ENCODE results near the gene DLEU7.

Gene DLEU7

DNA sequence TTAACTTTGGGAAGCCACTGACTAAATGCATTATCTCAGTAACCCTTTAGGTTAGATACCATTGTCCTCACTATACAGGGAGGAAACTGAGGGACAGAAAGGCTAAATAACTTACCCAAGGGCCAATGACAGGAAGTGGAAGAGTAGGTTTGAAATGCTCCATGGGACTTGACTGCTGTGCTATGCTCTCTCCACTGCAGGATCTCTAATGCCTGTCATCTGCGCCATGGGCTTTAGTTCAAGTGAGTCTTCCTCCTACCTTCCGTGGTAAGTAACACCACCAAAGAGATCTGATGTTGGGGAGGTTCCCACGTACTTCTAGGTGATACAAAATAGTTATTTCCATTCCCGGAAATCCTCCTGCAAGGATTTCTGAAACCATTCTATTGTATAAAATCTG is 3.7 kb downstream of the DLEU7 start:
- no peak overlapping the region for H3K4me3 ChIP-seq (replicated peaks; ENCODE audit: low read depth, low read length)
- DNase-seq (ENCODE audit: low read depth): no peak
- TF ChIP-seq, protein P1, sequence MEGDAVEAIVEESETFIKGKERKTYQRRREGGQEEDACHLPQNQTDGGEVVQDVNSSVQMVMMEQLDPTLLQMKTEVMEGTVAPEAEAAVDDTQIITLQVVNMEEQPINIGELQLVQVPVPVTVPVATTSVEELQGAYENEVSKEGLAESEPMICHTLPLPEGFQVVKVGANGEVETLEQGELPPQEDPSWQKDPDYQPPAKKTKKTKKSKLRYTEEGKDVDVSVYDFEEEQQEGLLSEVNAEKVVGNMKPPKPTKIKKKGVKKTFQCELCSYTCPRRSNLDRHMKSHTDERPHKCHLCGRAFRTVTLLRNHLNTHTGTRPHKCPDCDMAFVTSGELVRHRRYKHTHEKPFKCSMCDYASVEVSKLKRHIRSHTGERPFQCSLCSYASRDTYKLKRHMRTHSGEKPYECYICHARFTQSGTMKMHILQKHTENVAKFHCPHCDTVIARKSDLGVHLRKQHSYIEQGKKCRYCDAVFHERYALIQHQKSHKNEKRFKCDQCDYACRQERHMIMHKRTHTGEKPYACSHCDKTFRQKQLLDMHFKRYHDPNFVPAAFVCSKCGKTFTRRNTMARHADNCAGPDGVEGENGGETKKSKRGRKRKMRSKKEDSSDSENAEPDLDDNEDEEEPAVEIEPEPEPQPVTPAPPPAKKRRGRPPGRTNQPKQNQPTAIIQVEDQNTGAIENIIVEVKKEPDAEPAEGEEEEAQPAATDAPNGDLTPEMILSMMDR (IDR thresholded peaks at IDR 0.05; ENCODE audit: low read length, missing control alignments): no peak

DNA sequence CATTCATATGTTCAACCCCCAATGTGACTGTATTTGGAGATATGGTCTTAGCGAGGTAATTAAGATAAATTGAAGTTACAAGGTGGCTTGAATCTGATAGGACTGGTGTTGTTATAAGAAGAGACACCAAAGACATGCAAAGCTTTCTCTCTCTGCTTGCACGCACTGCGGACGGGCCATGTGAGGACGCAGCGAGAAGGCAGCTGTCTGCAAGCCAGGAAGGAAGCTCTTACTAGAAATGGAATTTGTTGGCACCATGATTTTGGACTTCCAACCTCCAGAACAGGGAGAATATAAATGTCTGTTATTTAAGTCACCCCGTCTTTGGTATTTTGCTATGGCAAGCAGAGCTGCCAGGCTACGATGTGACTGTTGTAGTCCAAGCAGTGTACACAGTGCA is 4.8 kb downstream of the DLEU7 start:
- no peak for DNase-seq (ENCODE audit: low read depth)
- H3K4me3 ChIP-seq (replicated peaks; ENCODE audit: low read depth, low read length): no peak overlapping the region
- TF ChIP-seq, protein P1 (IDR thresholded peaks at IDR 0.05; ENCODE audit: low read length, missing control alignments): no peak

DNA sequence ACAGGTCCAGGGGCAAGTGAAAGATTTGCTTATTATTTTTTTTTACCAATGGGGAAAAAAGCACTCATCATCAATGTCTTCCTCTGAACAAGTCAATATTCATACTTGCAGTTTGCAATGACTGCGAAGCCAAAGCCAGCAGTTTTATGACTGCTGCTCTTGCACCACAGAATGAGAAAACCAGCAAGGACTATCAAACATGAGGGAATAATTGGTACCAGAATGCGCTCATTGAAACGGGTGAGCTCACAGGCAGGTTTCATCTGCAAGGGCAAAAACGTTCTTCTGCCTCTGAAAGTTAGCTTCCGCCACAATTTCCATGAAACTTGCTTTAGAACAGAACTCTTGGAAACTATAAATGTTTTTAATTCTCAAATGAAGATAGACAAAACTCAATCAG is 5.5 kb downstream of the DLEU7 start:
- DNase-seq (ENCODE audit: low read depth): no peak
- H3K4me3 ChIP-seq (replicated peaks; ENCODE audit: low read depth, low read length): no peak overlapping the region
- TF ChIP-seq, protein P1 (IDR thresholded peaks at IDR 0.05; ENCODE audit: low read length, missing control alignments): no peak

DNA sequence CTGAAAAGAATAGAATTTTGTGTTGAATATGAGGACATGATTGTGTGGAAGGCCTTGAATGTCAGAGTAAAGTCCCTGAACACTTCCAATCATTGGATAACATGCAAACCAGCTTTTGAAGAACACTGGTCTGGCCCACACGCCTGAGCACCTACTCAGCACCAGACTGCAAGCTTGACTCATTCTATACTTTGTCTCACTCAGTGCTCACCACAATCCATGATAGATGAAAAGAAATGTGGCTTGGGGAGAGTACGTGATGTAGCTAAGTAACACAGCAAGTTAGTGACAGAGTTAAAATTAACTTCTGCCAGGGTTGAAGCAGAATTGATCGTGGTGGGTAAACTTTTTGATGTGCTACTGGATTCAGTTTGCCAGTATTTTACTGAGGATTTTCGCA is 12.0 kb downstream of the DLEU7 start:
- TF ChIP-seq, protein P1 (IDR thresholded peaks at IDR 0.05; ENCODE audit: low read length, missing control alignments): no peak
- no peak for DNase-seq (ENCODE audit: low read depth)
- H3K4me3 ChIP-seq (replicated peaks; ENCODE audit: low read depth, low read length): no peak overlapping the region

DNA sequence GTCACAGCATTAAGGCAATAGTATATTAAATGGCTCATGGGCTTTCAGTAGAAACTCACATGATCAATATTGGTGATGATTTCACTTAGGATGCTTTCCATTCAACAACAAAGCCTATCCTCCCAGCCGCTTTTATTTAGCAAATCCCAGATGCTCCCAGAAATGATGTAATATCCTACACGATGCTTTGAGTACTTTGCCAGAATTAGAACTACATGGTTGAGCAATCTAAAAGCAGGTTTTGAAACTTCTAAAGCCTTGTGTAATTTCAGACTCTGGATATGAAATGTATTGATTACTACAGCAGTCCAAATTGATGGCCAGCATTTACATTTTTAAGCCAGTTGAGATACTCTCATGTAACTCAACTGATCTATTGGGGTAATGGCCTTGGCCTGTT is 13.6 kb downstream of the DLEU7 start:
- no peak overlapping the region for H3K4me3 ChIP-seq (replicated peaks; ENCODE audit: low read depth, low read length)
- TF ChIP-seq, protein P1 (IDR thresholded peaks at IDR 0.05; ENCODE audit: low read length, missing control alignments): no peak
- DNase-seq (ENCODE audit: low read depth): peak; percentile 65

DNA sequence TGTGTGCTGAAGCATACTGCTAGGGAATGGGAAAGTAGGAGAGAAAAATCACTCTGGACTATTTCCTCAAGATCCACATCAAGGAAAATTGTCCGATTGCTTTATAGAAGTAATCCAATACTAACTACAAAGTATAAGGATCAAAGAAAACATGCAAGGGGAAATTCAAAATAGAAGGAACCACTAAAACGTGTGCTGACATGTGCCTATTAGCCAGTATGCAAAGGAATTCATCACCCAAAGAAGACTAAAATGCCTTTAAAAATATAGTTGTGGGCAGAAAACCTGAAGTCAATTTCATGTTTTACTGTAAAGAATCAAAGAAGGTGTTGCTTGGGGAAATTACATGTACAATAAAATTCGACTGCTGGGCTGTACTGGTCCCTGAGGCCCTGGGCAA is 14.3 kb downstream of the DLEU7 start:
- no peak for DNase-seq (ENCODE audit: low read depth)
- no peak overlapping the region for H3K4me3 ChIP-seq (replicated peaks; ENCODE audit: low read depth, low read length)
- TF ChIP-seq, protein P1 (IDR thresholded peaks at IDR 0.05; ENCODE audit: low read length, missing control alignments): no peak

DNA sequence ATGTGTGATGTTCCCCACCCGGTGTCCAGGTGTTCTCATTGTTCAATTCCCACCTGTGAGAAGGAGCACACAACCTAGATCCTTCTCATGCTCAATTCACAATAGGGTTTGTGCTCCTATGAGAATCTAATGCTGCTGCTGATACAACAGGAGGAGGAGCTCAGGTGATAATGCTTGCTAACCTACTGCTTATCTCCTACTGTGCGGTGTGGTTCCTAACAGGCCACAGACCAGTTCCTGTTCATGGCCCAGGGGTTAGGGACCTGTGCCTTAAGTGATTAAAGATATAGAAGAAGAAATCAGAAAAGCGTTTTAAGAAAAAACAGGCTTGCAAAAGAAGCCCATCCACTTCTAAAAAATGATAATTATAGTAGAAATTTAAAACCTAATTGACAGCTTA is 17.5 kb downstream of the DLEU7 start:
- no peak for DNase-seq (ENCODE audit: low read depth)
- H3K4me3 ChIP-seq (replicated peaks; ENCODE audit: low read depth, low read length): no peak overlapping the region
- TF ChIP-seq, protein P1 (IDR thresholded peaks at IDR 0.05; ENCODE audit: low read length, missing control alignments): no peak
